22Rv1 (cell line): Measurements from ENCODE around the gene LRRC72.

Source experiments
- H3K27ac ChIP-seq: fragments of 450-650 bp; 2 replicates; pipeline ENCODE4 v1.5.1; 2017
- CTCF ChIP-seq: fragments of 450-650 bp; IDR thresholded peaks from 2 replicates; pipeline ENCODE4 v1.5.1; 2017; ENCODE audit warnings: mild to moderate bottlenecking
- ZFX ChIP-seq: fragments of 450-650 bp; IDR thresholded peaks from 2 replicates; pipeline ENCODE4 v1.6.1; 2017; ENCODE audit warnings: antibody characterized with exemption, borderline replicate concordance

The LRRC72 gene

GRCh38 chr7:16583834-16584233 is 57.2 kb downstream of the LRRC72 start:
- TF ChIP-seq CTCF (no peak), ZFX (no peak)

GRCh38 chr7:16585540-16585939 is 58.9 kb downstream of the LRRC72 start:
- no peak overlapping the region for H3K27ac ChIP-seq
- no peak for TF ChIP-seq ZFX
- TF ChIP-seq CTCF, result no peak

More at GRCh38 chr7:16583834-16584233, 57.2 kb downstream of the LRRC72 start:
- no peak overlapping the region for H3K27ac ChIP-seq

- no peak overlapping the region for H3K27ac ChIP-seq
- TF ChIP-seq CTCF (no peak), ZFX (no peak)
Observed at GRCh38 chr7:16586081-16586874, 59.7 kb downstream of the LRRC72 start.

GRCh38 chr7:16587129-16587528 is 60.5 kb downstream of the LRRC72 start:
- no peak for TF ChIP-seq ZFX
- no peak for TF ChIP-seq CTCF
- H3K27ac ChIP-seq, result peak overlapping the region; percentile 29; the same call in 1 of the 2 replicates

- peak overlapping the region; percentile 29; the same call in 1 of the 2 replicates for H3K27ac ChIP-seq
- TF ChIP-seq ZFX (no peak), CTCF (no peak)
Observed at GRCh38 chr7:16587790-16588189, 61.2 kb downstream of the LRRC72 start.

- H3K27ac ChIP-seq, result no peak overlapping the region
- TF ChIP-seq ZFX, result no peak
- TF ChIP-seq CTCF, result no peak
Observed at GRCh38 chr7:16589881-16590280, 63.3 kb downstream of the LRRC72 start.

GRCh38 chr7:16590424-16590823 is 63.8 kb downstream of the LRRC72 start:
- H3K27ac ChIP-seq, result no peak overlapping the region
- TF ChIP-seq CTCF (no peak), ZFX (no peak)
